Measurements from ENCODE around the gene TAF6. TPM values are rescaled to one million over a fixed set of nuclear protein-coding genes. Genes with fewer than 3 reads are reported as not detected.
A peak's percentile ranks its signal among the peaks of the same experiment; 100 is the strongest.

The TAF6 gene
- total and polyA plus RNA-seq, 9 of the 15 experiments (the other 6 are each of a cell fraction or from before 2014, with no cell fraction given), result 0.78 to 78.7 (median 21.3) TPM

GRCh38 chr7:100119072-100119969 is at the start of gene TAF6, which contains the start of gene CNPY4 (continued):
- TF ChIP-seq POLR2B (IDR thresholded peaks at IDR 0.05; ENCODE audit: low read depth, partially characterized antibody), result peak; percentile 93
- peak; percentile 30; the same call in 1 of the 2 replicates for TF ChIP-seq STAT6 (CRISPR knock-in tag; IDR thresholded peaks at IDR 0.05)
- no peak; the same call in 1 of the 2 replicates for TF ChIP-seq CTBP1 (IDR thresholded peaks at IDR 0.05; ENCODE audit: borderline replicate concordance)
- TF ChIP-seq EP300 (IDR thresholded peaks at IDR 0.05; ENCODE audit: low read length), result no peak; the same call in 1 of the 2 replicates
- TF ChIP-seq CTCFL (IDR thresholded peaks at IDR 0.05; ENCODE audit: borderline replicate concordance, insufficient read depth, low read depth, low read length, poor library complexity, severe bottlenecking), result peak; percentile 16
- no peak for TF ChIP-seq SMARCA5 (IDR thresholded peaks at IDR 0.05)
- peak; percentile 64 for TF ChIP-seq E2F8 (IDR thresholded peaks at IDR 0.05; ENCODE audit: low read depth, partially characterized antibody)
- TF ChIP-seq ZNF277 (CRISPR knock-in tag; IDR thresholded peaks at IDR 0.05; ENCODE audit: borderline replicate concordance), result no peak
- no peak for TF ChIP-seq IRF1 (CRISPR knock-in tag; IDR thresholded peaks at IDR 0.05; ENCODE audit: borderline replicate concordance)
- TF ChIP-seq ZNF146 (CRISPR knock-in tag; IDR thresholded peaks at IDR 0.05; ENCODE audit: unreplicated experiment), result no peak
- TF ChIP-seq GATAD2B (IDR thresholded peaks at IDR 0.05; ENCODE audit: borderline replicate concordance), result no peak
- TF ChIP-seq XRCC5 (IDR thresholded peaks at IDR 0.05; ENCODE audit: low read depth, low read length), result no peak
- TF ChIP-seq ZFX (CRISPR knock-in tag; IDR thresholded peaks at IDR 0.05), result 0 out of 2 replicates have a peak, but pooled peaks have one; percentile 73
- no peak for TF ChIP-seq RBM17 (IDR thresholded peaks at IDR 0.05; ENCODE audit: borderline replicate concordance, low read depth, low read length)
- TF ChIP-seq FOXA1 (IDR thresholded peaks at IDR 0.05; ENCODE audit: borderline replicate concordance), result no peak
- no peak; the same call in 1 of the 2 replicates for TF ChIP-seq NCOA1 (IDR thresholded peaks at IDR 0.05; ENCODE audit: low read depth)

Measured in K562 (cell line).